K562 (cell line): Measurements from ENCODE around the gene TMOD3. TPM values are rescaled to one million over a fixed set of nuclear protein-coding genes. Genes with fewer than 3 reads are reported as not detected.

Experiments
- ATAC-seq: fragments of 200-7000 bp; cut with Tn5 transposase; 3 replicates; pipeline ENCODE4 v1.9.1; 2020; ENCODE audit warnings: moderate library complexity
- BruUV-seq: library from RNA; stranded (reverse); fragments of 400-500 nt; replicated peaks from 2 replicates; lab custom pipeline; 2021; lab: Mats Ljungman, UMichigan
- CTCF ChIA-PET: fragments of 300-600 bp; formaldehyde crosslinking; extraction: SDS; loops from one replicate; lab custom pipeline; 2021; ENCODE audit warnings: low intra/inter-chr PET ratio; lab: Yijun Ruan, JAX
- POLR2A ChIA-PET: fragments of 300-600, 350-650 bp; sonication (Branson Sonifier 250); formaldehyde crosslinking; extraction: SDS; loops from one replicate; lab custom pipeline; 2021; ENCODE audit warnings: antibody characterized with exemption, inconsistent platforms; lab: Yijun Ruan, JAX
- DNase-seq, 4 experiments: peaks; one replicate each; pipeline versions ENCODE4 v3.0.0 to v3.0.0-alpha.2; 2011 to 2018; ENCODE audit warnings: low spot score in 3 of 4, mixed read lengths in 3 of 4; ENCODE audit errors: extremely low read depth in 1 of 4
- FAIRE-seq: peaks from 2 replicates; lab custom pipeline; 2011; peaks lifted over from hg19 to GRCh38; lab: Jason Lieb, UNC
- H2AFZ ChIP-seq: 2 replicates; pipeline ENCODE4 v1.6.0; 2011; ENCODE audit warnings: low read depth, low read length, control low read depth, inconsistent platforms
- H3K27ac ChIP-seq: fragments of 200-600 bp; 3 replicates; pipeline ENCODE4 v1.8.0; 2011; ENCODE audit warnings: low read depth, mild to moderate bottlenecking, control low read depth, inconsistent platforms, low read length, moderate library complexity, mixed read lengths; ENCODE audit errors: extremely low read depth
- H3K27me3 ChIP-seq, 2 experiments: fragments of 300-600 bp in 1 of 2; 2 replicates in 1 of 2; 3 replicates in 1 of 2; pipeline versions ENCODE4 v1.6.0 to v1.8.0; 2011; ENCODE audit warnings: inconsistent platforms in 2 of 2, low read length in 2 of 2, mild to moderate bottlenecking in 1 of 2, mixed read lengths in 1 of 2, moderate library complexity in 1 of 2; ENCODE audit not compliant: control insufficient read depth in 2 of 2, insufficient read depth in 2 of 2
- H3K36me3 ChIP-seq: fragments of 300-600 bp; 3 replicates; pipeline ENCODE4 v1.8.0; 2011; ENCODE audit warnings: mild to moderate bottlenecking, low read length, inconsistent platforms; ENCODE audit not compliant: control insufficient read depth, insufficient read depth
- H3K4me1 ChIP-seq, 2 experiments: fragments of 200-600 bp in 1 of 2; replicated peaks in 1 of 2; 2 replicates in 1 of 2; 3 replicates in 1 of 2; pipeline versions ENCODE4 v1.5.1 to v1.8.0; 2011; ENCODE audit warnings: inconsistent platforms in 2 of 2, low read length in 2 of 2, mild to moderate bottlenecking in 1 of 2, mixed read lengths in 1 of 2, moderate library complexity in 1 of 2; ENCODE audit not compliant: control insufficient read depth in 2 of 2, insufficient read depth in 2 of 2
- H3K4me2 ChIP-seq: 2 replicates; pipeline ENCODE4 v1.6.1; 2011; ENCODE audit warnings: low read length, control low read depth, inconsistent platforms, mixed read lengths; ENCODE audit not compliant: insufficient read depth
- H3K4me3 ChIP-seq: fragments of 200-600 bp; sonication (generic), shearing (Covaris generic); 2 replicates; pipeline ENCODE4 v1.5.1; 2016; ENCODE audit warnings: control low read depth, inconsistent platforms
- H3K79me2 ChIP-seq: fragments of 200-600 bp; 3 replicates; pipeline ENCODE4 v1.8.0; 2011; ENCODE audit warnings: low read length, inconsistent platforms; ENCODE audit not compliant: control insufficient read depth, insufficient read depth
- H3K9ac ChIP-seq, 2 experiments: 2 replicates each; pipeline versions ENCODE4 v1.6.0 to v1.6.1; 2011; ENCODE audit warnings: low read depth in 2 of 2, low read length in 2 of 2, control low read depth in 1 of 2, inconsistent platforms in 1 of 2, mild to moderate bottlenecking in 1 of 2, mixed read lengths in 1 of 2; ENCODE audit not compliant: insufficient read depth in 1 of 2
- H3K9me1 ChIP-seq: one replicate; pipeline ENCODE4 v1.6.0; 2011; ENCODE audit warnings: inconsistent platforms, mild to moderate bottlenecking, low read length, moderate library complexity; ENCODE audit not compliant: control insufficient read depth, insufficient read depth
- H3K9me3 ChIP-seq: replicated peaks from 2 replicates; pipeline ENCODE4 v1.5.1; 2011; ENCODE audit warnings: low read depth, low read length, inconsistent platforms; ENCODE audit not compliant: control insufficient read depth, insufficient read depth
- H4K20me1 ChIP-seq: replicated peaks from 2 replicates; pipeline ENCODE4 v1.6.1; 2011; ENCODE audit warnings: low read length, inconsistent platforms, mixed read lengths; ENCODE audit not compliant: control insufficient read depth, insufficient read depth
- EHMT2 ChIP-seq: fragments of 450-650 bp; IDR thresholded peaks from 2 replicates; pipeline ENCODE4 v1.6.1; 2018; ENCODE audit warnings: antibody characterized with exemption
- KLF6 ChIP-seq: fragments of 250-450 bp; sonication (Bioruptor Pico); IDR thresholded peaks from 2 replicates; pipeline ENCODE4 v1.4.0; 2020; ENCODE audit warnings: mild to moderate bottlenecking, moderate library complexity, borderline replicate concordance
- PTRF ChIP-seq: fragments of 450-650 bp; IDR thresholded peaks from 2 replicates; pipeline ENCODE4 v1.6.1; 2016; ENCODE audit warnings: mild to moderate bottlenecking, missing genetic modification characterization, missing compliant biosample characterization
- TAF15 ChIP-seq: fragments of 200-400 bp; formaldehyde crosslinking; IDR thresholded peaks from 2 replicates; pipeline ENCODE4 v1.6.1; 2017; ENCODE audit warnings: mild to moderate bottlenecking, low read depth, low read length, moderate library complexity
- ZNF41 ChIP-seq: fragments of 250-450 bp; sonication (Bioruptor Pico); conservative IDR thresholded peaks from 2 replicates; pipeline ENCODE4 v1.4.0; 2020; ENCODE audit warnings: mild to moderate bottlenecking
- WGBS: fragments of 100-300 bp; shearing (Covaris generic); methylation state at CpG from one replicate; pipeline ENCODE4 v1.1.6; 2016; ENCODE audit warnings: low coverage, mixed read lengths; ENCODE audit not compliant: insufficient coverage; ENCODE audit errors: missing lambda C conversion rate; 5-methylcytosine and 5-hydroxymethylcytosine counted together
- in situ Hi-C: fragments of 300-500 bp; cut with MboI; formaldehyde crosslinking; loops from 4 replicates; pipeline ENCODE4 v1.15.0; 2018; ENCODE audit warnings: inconsistent platforms, mixed read lengths
- intact Hi-C: fragments of 100-400 bp; cut with micrococcal nuclease; formaldehyde crosslinking; loops from 2 replicates; pipeline ENCODE4 v1.14.2; 2022
- polyA plus RNA-seq, 8 experiments: library from polyadenylated mRNA; depleted of rRNA in 4 of 8; stranded (reverse) in 5 of 8; unstranded in 3 of 8; fragments of >200 nt; fragmentation: Nextera tagmentation in 2 of 8; fragmentation: Illumina TruSeq in 1 of 8; extraction: Ambion mirVana in 2 of 8; extraction: Trizol in 1 of 8; gene quantifications; 2 replicates each; pipeline versions ENCODE4 v1.2.1 to v1.2.3, GENCODE V29; 2011 to 2014; ENCODE audit warnings: inconsistent platforms in 1 of 8, missing spikeins in 1 of 8
- total RNA-seq, 7 experiments: library from RNA; depleted of rRNA in 6 of 7; stranded (reverse); fragments of >200 nt in 6 of 7; fragmentation: Illumina TruSeq in 2 of 7; extraction: Trizol in 2 of 7; gene quantifications; 2 replicates each; pipeline versions ENCODE4 v1.2.1 to v1.2.3, GENCODE V29; 2011 to 2021; ENCODE audit warnings: low replicate concordance in 1 of 7
- TF ChIP-seq, protein P1 (sequence below): sonication (generic); formaldehyde crosslinking; IDR thresholded peaks from 2 replicates; pipeline ENCODE4 v1.5.0; 2020; ENCODE audit warnings: missing genetic modification reagents
- TF ChIP-seq, protein P2 (sequence below): IDR thresholded peaks from 2 replicates; pipeline ENCODE4 v1.6.1; 2016; ENCODE audit warnings: missing genetic modification characterization, missing compliant biosample characterization
- TF ChIP-seq, protein P3 (sequence below): sonication (generic); formaldehyde crosslinking; IDR thresholded peaks from 2 replicates; pipeline ENCODE4 v1.8.1; 2023; ENCODE audit warnings: mild to moderate bottlenecking, missing genetic modification reagents, moderate library complexity
- TF ChIP-seq, protein P4 (sequence below): fragments of 450-650 bp; formaldehyde crosslinking; IDR thresholded peaks from 2 replicates; pipeline ENCODE4 v1.4.0; 2022; ENCODE audit warnings: missing genetic modification characterization
- TF ChIP-seq, protein P5 (sequence below): sonication (generic); formaldehyde crosslinking; IDR thresholded peaks from 2 replicates; pipeline ENCODE4 v1.8.0; 2023; ENCODE audit warnings: mild to moderate bottlenecking, missing genetic modification reagents
- TF ChIP-seq, protein P6 (sequence below): sonication (generic); formaldehyde crosslinking; IDR thresholded peaks from 2 replicates; pipeline ENCODE4 v1.8.1; 2022; ENCODE audit warnings: missing genetic modification reagents

Gene TMOD3
- total and polyA plus RNA-seq, 9 of the 15 experiments (the other 6 are each of a cell fraction or from before 2014, with no cell fraction given), result 6.8 to 45.0 (median 30.9) TPM

DNA sequence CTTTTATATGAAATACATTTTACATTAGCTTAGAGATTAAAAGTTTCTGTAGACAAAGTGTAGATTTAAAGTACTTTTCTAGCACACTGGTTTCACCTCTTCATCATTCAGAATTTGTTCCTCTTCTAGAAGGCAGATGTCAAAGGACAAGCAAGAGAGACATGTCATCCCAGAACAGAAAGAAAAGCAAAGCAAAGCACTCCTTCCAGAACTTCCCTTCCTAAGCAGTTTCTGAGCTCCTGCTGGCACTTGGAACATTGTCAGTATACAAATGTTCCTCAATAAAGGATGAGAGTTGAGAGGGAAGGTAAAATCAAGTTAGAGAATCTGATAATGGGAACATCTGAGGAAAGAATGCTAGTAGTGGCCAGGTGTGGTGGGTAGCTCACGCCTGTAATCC, 26.2 kb downstream of the TMOD3 start:
- no peak for DNase-seq
- H3K9ac ChIP-seq, result no peak overlapping the region
- H3K4me2 ChIP-seq, result no peak overlapping the region
- H3K4me3 ChIP-seq, result no peak overlapping the region
- ATAC-seq, result no peak
- H3K36me3 ChIP-seq, result no peaks in the 10 kb centered on the region; the same call in 2 of the 3 replicates
- intact Hi-C loops, result no loop called here
- POLR2A ChIA-PET, result interaction anchor here (1.1 to 5.3 kb wide), 3 partner anchors 11 to 57 kb away, joined by 4 to 30 read pairs (median 4); no protein-coding TSS in a partner anchor
- H4K20me1 ChIP-seq, result peaks cover 10% of the 10 kb centered on the region; the same call in 1 of the 2 replicates
- 82% methylated on average over 1 of the region's 1 CpG for WGBS
- CTCF ChIA-PET, result no interaction called here
- H3K9me3 ChIP-seq, result no peaks in the 10 kb centered on the region
- H3K4me1 ChIP-seq, result peaks cover 0 to 4% of the 10 kb centered on the region in 2 experiments; a peak in 2 of 5 replicates
- no peaks in the 10 kb centered on the region for H3K9me1 ChIP-seq
- H3K27me3 ChIP-seq, result no peaks in the 10 kb centered on the region
- in situ Hi-C loops, result no loop called here
- no peak for FAIRE-seq
- BruUV-seq, result no TSS peak
- H2AFZ ChIP-seq, result no peak overlapping the region
- H3K79me2 ChIP-seq, result peaks cover 68% of the 10 kb centered on the region
- no peak overlapping the region for H3K27ac ChIP-seq
- TF ChIP-seq PTRF (tag) (no peak), ZNF41 (CRISPR knock-in tag) (no peak), EHMT2 (no peak), KLF6 (no peak), TAF15 (no peak)
- TF ChIP-seq, protein P1, sequence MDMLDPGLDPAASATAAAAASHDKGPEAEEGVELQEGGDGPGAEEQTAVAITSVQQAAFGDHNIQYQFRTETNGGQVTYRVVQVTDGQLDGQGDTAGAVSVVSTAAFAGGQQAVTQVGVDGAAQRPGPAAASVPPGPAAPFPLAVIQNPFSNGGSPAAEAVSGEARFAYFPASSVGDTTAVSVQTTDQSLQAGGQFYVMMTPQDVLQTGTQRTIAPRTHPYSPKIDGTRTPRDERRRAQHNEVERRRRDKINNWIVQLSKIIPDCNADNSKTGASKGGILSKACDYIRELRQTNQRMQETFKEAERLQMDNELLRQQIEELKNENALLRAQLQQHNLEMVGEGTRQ (CRISPR knock-in tag), result no peak
- TF ChIP-seq, protein P2, sequence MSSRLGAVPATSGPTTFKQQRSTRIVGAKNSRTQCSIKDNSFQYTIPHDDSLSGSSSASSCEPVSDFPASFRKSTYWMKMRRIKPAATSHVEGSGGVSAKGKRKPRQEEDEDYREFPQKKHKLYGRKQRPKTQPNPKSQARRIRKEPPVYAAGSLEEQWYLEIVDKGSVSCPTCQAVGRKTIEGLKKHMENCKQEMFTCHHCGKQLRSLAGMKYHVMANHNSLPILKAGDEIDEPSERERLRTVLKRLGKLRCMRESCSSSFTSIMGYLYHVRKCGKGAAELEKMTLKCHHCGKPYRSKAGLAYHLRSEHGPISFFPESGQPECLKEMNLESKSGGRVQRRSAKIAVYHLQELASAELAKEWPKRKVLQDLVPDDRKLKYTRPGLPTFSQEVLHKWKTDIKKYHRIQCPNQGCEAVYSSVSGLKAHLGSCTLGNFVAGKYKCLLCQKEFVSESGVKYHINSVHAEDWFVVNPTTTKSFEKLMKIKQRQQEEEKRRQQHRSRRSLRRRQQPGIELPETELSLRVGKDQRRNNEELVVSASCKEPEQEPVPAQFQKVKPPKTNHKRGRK (tag), result no peak
- TF ChIP-seq, protein P3, sequence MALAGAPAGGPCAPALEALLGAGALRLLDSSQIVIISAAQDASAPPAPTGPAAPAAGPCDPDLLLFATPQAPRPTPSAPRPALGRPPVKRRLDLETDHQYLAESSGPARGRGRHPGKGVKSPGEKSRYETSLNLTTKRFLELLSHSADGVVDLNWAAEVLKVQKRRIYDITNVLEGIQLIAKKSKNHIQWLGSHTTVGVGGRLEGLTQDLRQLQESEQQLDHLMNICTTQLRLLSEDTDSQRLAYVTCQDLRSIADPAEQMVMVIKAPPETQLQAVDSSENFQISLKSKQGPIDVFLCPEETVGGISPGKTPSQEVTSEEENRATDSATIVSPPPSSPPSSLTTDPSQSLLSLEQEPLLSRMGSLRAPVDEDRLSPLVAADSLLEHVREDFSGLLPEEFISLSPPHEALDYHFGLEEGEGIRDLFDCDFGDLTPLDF (CRISPR knock-in tag), result no peak
- TF ChIP-seq, protein P4, sequence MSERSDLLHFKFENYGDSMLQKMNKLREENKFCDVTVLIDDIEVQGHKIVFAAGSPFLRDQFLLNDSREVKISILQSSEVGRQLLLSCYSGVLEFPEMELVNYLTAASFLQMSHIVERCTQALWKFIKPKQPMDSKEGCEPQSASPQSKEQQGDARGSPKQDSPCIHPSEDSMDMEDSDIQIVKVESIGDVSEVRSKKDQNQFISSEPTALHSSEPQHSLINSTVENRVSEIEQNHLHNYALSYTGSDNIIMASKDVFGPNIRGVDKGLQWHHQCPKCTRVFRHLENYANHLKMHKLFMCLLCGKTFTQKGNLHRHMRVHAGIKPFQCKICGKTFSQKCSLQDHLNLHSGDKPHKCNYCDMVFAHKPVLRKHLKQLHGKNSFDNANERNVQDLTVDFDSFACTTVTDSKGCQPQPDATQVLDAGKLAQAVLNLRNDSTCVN, result no peak
- TF ChIP-seq, protein P5, sequence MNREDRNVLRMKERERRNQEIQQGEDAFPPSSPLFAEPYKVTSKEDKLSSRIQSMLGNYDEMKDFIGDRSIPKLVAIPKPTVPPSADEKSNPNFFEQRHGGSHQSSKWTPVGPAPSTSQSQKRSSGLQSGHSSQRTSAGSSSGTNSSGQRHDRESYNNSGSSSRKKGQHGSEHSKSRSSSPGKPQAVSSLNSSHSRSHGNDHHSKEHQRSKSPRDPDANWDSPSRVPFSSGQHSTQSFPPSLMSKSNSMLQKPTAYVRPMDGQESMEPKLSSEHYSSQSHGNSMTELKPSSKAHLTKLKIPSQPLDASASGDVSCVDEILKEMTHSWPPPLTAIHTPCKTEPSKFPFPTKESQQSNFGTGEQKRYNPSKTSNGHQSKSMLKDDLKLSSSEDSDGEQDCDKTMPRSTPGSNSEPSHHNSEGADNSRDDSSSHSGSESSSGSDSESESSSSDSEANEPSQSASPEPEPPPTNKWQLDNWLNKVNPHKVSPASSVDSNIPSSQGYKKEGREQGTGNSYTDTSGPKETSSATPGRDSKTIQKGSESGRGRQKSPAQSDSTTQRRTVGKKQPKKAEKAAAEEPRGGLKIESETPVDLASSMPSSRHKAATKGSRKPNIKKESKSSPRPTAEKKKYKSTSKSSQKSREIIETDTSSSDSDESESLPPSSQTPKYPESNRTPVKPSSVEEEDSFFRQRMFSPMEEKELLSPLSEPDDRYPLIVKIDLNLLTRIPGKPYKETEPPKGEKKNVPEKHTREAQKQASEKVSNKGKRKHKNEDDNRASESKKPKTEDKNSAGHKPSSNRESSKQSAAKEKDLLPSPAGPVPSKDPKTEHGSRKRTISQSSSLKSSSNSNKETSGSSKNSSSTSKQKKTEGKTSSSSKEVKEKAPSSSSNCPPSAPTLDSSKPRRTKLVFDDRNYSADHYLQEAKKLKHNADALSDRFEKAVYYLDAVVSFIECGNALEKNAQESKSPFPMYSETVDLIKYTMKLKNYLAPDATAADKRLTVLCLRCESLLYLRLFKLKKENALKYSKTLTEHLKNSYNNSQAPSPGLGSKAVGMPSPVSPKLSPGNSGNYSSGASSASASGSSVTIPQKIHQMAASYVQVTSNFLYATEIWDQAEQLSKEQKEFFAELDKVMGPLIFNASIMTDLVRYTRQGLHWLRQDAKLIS (CRISPR knock-in tag), result no peak
- TF ChIP-seq, protein P6, sequence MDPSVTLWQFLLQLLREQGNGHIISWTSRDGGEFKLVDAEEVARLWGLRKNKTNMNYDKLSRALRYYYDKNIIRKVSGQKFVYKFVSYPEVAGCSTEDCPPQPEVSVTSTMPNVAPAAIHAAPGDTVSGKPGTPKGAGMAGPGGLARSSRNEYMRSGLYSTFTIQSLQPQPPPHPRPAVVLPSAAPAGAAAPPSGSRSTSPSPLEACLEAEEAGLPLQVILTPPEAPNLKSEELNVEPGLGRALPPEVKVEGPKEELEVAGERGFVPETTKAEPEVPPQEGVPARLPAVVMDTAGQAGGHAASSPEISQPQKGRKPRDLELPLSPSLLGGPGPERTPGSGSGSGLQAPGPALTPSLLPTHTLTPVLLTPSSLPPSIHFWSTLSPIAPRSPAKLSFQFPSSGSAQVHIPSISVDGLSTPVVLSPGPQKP (CRISPR knock-in tag), result no peak
